ENCODE data around the gene FOXO6. TPM values are rescaled to one million over a fixed set of nuclear protein-coding genes. Genes with fewer than 3 reads are reported as not detected.

The FOXO6 gene
- total RNA-seq, 5 donors from 2014 or later (not counting 1 experiment from before 2014, with no cell fraction given): 0.13 to 0.70 (median 0.63) TPM; not detected in 2

DNA sequence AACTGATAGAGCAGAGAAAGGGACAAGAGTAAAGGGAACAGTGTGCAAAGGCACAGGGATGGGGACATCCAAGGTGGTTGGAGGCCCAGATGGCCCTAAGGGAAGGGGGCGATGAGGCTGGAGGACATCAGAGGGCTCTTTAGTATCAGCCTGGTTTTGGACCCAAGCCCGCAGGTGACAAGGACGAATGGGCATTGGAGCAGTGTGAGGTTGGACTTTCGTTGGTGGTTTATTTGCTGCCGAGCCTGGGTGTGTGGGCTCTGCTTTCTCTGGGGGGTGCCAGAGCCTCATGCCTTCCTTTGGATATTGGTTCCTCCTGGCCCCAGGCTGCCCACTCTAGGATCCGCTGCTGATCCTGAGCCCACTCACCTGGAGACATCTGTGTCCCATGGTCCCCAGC, 12.1 kb downstream of the FOXO6 start:
- DNase-seq: no peak
- Mint-ChIP-seq H3K27me3 (peaks cover 26 to 72% of the 10 kb centered on the region in 2 donors), H3K27ac (no peak overlapping the region), H3K9me3 (no peaks in the 10 kb centered on the region), H3K36me3 (no peaks in the 10 kb centered on the region), H3K4me3 (no peak overlapping the region), H3K4me1 (peaks cover 0 to 2% (median 0%) of the 10 kb centered on the region in 3 donors)
- H3K9me3 ChIP-seq: no peaks in the 10 kb centered on the region
- no peaks in the 10 kb centered on the region for H3K4me1 ChIP-seq (ENCODE audit: control insufficient read depth in 1 of 2, extremely low read depth in 1 of 2, insufficient read depth in 2 of 2, low read length in 2 of 2)
- H3K27ac ChIP-seq (ENCODE audit: low read length): no peak overlapping the region
- no peaks in the 10 kb centered on the region for H3K36me3 ChIP-seq (ENCODE audit: control insufficient read depth in 2 of 2, extremely low read depth in 1 of 2, insufficient read depth in 1 of 2, low read length in 1 of 2)
- H3K4me3 ChIP-seq (ENCODE audit: control insufficient read depth in 1 of 2, extremely low read depth in 1 of 2, low read length in 1 of 2): no peak overlapping the region
- H3K27me3 ChIP-seq (replicated peaks in 1 of 2; ENCODE audit: control insufficient read depth in 2 of 2, extremely low read depth in 1 of 2, insufficient read depth in 2 of 2, low read length in 1 of 2): peaks cover 0 to 80% of the 10 kb centered on the region in 2 experiments
- POLR2A ChIA-PET: no interaction called here
- CTCF ChIA-PET: no interaction called here
- 97% methylated on average over 4 of the region's 6 CpGs for WGBS (ENCODE audit: insufficient coverage)
- ATAC-seq (replicated peaks in 1 of 4): no peak

DNA sequence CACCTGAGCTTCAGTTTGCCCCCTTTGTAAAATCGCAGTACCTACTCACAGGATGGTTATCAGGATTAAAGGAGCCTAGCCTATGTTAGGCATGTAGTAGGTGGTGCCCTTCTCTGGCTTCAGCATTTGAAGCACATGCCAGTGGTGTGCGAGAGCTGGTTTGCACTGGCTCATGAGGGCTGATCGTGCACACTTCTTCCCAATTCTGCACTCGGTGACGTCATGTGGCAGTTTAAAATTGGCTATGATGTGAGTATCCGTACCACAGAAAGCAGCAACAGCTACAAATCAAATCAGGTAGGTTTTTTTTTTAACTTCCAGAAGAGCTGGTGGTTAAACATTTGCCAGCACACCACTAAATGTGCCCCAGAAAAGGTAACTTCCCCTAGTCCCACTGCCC, 13.5 kb downstream of the FOXO6 start:
- Histone ChIP-seq H3K4me3 (ENCODE audit: control insufficient read depth in 1 of 2, extremely low read depth in 1 of 2, low read length in 1 of 2) (no peak overlapping the region), H3K4me1 (ENCODE audit: control insufficient read depth in 1 of 2, extremely low read depth in 1 of 2, insufficient read depth in 2 of 2, low read length in 2 of 2) (no peaks in the 10 kb centered on the region), H3K27ac (ENCODE audit: low read length) (no peak overlapping the region), H3K36me3 (ENCODE audit: control insufficient read depth in 2 of 2, extremely low read depth in 1 of 2, insufficient read depth in 1 of 2, low read length in 1 of 2) (no peaks in the 10 kb centered on the region), H3K9me3 (no peaks in the 10 kb centered on the region), H3K27me3 (replicated peaks in 1 of 2; ENCODE audit: control insufficient read depth in 2 of 2, extremely low read depth in 1 of 2, insufficient read depth in 2 of 2, low read length in 1 of 2) (peaks cover 0 to 77% of the 10 kb centered on the region in 2 experiments)
- ChIA-PET POLR2A (no interaction called here), CTCF (no interaction called here)
- H3K36me3 Mint-ChIP-seq: no peaks in the 10 kb centered on the region
- H3K27ac Mint-ChIP-seq: no peak overlapping the region
- H3K27me3 Mint-ChIP-seq: peaks cover 33 to 73% of the 10 kb centered on the region in 2 donors
- no peaks in the 10 kb centered on the region for H3K4me1 Mint-ChIP-seq
- no peak overlapping the region for H3K4me3 Mint-ChIP-seq
- DNase-seq (no peak), ATAC-seq (replicated peaks in 1 of 4) (no peak)
- no peaks in the 10 kb centered on the region for H3K9me3 Mint-ChIP-seq
- 100% methylated on average over 2 of the region's 6 CpGs for WGBS (ENCODE audit: insufficient coverage)

DNA sequence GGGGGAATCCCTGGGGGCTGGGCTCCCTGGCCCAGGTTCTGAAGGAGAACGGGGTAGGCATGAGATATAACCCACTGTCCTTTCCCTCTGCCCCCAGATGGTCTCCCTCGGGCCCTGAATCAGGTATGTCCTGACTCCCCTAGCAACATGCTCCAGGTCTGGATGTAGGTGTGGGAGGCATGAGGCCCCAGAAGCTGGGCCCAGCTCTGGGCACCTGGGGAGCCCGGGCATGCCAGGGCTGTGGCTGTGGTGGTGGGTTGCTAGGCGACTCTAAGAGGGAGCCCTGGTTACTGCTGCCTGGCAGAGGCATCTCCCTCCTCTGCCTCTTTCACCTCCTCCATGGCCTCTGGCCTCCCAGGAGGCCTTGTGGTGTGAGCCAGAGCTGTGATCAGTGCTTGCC, 16.2 kb downstream of the FOXO6 start:
- Mint-ChIP-seq H3K36me3 (no peaks in the 10 kb centered on the region), H3K27ac (no peak overlapping the region), H3K4me1 (peaks cover 5 to 9% (median 8%) of the 10 kb centered on the region in 3 donors), H3K4me3 (no peak overlapping the region), H3K9me3 (no peaks in the 10 kb centered on the region), H3K27me3 (peaks cover 38 to 77% of the 10 kb centered on the region in 2 donors)
- H3K27ac ChIP-seq (ENCODE audit: low read length): no peak overlapping the region
- ChIA-PET CTCF (no interaction called here), POLR2A (no interaction called here)
- ATAC-seq (replicated peaks in 1 of 4) (no peak), DNase-seq (no peak)
- no peaks in the 10 kb centered on the region for H3K9me3 ChIP-seq
- H3K27me3 ChIP-seq (replicated peaks in 1 of 2; ENCODE audit: control insufficient read depth in 2 of 2, extremely low read depth in 1 of 2, insufficient read depth in 2 of 2, low read length in 1 of 2): peaks cover 0 to 76% of the 10 kb centered on the region in 2 experiments
- no peak overlapping the region for H3K4me3 ChIP-seq (ENCODE audit: control insufficient read depth in 1 of 2, extremely low read depth in 1 of 2, low read length in 1 of 2)
- WGBS (ENCODE audit: insufficient coverage): no CpG with 5 or more reads among the region's 4 CpGs
- H3K4me1 ChIP-seq (ENCODE audit: control insufficient read depth in 1 of 2, extremely low read depth in 1 of 2, insufficient read depth in 2 of 2, low read length in 2 of 2): peaks cover 0 to 10% of the 10 kb centered on the region in 2 experiments
- H3K36me3 ChIP-seq (ENCODE audit: control insufficient read depth in 2 of 2, extremely low read depth in 1 of 2, insufficient read depth in 1 of 2, low read length in 1 of 2): no peaks in the 10 kb centered on the region

DNA sequence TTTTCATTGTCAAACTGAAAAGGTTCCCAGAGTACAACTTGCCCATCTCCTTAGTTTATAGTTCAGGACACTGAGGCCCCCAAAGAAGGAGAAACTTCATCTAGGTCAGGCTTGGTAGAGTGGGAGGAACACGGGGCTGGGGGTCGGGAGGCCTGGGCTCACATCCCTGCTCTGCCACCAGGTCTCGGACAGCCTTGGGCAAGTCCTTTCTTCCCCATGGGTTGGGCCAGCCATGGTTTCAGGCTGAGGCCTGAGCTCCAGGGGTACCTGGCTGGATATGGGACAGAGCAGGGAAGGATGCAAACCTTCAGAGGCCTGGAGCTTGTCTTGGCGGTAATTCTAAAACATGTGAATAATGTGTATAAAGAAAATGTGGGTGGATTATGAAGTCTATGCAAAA, 17.0 kb downstream of the FOXO6 start:
- peaks cover 0 to 17% of the 10 kb centered on the region in 2 experiments for H3K4me1 ChIP-seq (ENCODE audit: control insufficient read depth in 1 of 2, extremely low read depth in 1 of 2, insufficient read depth in 2 of 2, low read length in 2 of 2)
- 90% methylated on average over 4 of the region's 4 CpGs for WGBS (ENCODE audit: insufficient coverage)
- Mint-ChIP-seq H3K4me3 (no peak overlapping the region), H3K4me1 (peaks cover 11 to 12% (median 11%) of the 10 kb centered on the region in 3 donors), H3K36me3 (no peaks in the 10 kb centered on the region), H3K9me3 (no peaks in the 10 kb centered on the region), H3K27me3 (peaks cover 40 to 73% of the 10 kb centered on the region in 2 donors), H3K27ac (no peak overlapping the region)
- H3K27me3 ChIP-seq (replicated peaks in 1 of 2; ENCODE audit: control insufficient read depth in 2 of 2, extremely low read depth in 1 of 2, insufficient read depth in 2 of 2, low read length in 1 of 2): peaks cover 0 to 77% of the 10 kb centered on the region in 2 experiments
- H3K27ac ChIP-seq (ENCODE audit: low read length): no peak overlapping the region
- H3K36me3 ChIP-seq (ENCODE audit: control insufficient read depth in 2 of 2, extremely low read depth in 1 of 2, insufficient read depth in 1 of 2, low read length in 1 of 2): no peaks in the 10 kb centered on the region
- CTCF ChIA-PET: no interaction called here
- no peak for DNase-seq
- POLR2A ChIA-PET: interaction anchor here in 1 of 2 donors (0.6 kb wide), 1 partner anchor 47 kb away, joined by 3 read pairs; no protein-coding TSS in a partner anchor
- H3K9me3 ChIP-seq: no peaks in the 10 kb centered on the region
- no peak overlapping the region for H3K4me3 ChIP-seq (ENCODE audit: control insufficient read depth in 1 of 2, extremely low read depth in 1 of 2, low read length in 1 of 2)
- no peak for ATAC-seq (replicated peaks in 1 of 4)

DNA sequence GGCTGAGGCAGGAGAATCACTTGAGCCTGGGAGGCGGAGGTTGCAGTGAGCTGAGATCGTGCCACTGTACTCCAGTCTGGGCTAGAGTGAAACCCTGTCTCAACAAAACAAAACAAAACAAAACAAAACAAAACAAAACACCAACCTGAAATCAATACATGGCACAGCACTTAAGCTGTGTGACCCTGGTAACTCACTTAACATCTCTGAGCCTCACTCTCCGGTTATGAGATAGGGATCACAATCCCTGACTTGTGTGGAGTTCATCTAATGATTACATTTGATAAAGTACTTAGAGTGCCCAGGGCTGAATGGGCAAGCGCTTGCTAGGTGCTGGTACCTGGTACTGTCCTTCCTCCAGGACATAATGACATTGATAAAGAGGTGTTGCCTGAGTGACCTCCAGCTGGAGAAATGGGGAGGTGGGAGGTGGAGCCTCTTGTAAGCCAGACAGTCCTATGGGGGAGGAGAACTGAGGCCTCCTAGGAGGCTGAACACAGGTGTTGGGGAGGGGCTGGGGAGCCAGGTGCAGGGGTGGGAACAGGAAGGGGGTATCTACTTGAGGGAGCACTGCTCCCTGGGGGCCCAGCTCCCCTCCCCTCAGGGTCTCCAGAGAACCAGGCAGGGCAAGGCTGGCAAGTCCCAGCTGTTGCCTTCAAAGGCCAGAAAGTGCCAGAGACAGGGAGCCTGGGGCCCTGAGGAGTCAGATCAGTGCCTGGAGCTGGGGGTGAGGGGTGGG, 17.9 kb downstream of the FOXO6 start:
- 94% methylated on average over 3 of the region's 4 CpGs for WGBS (ENCODE audit: insufficient coverage)
- H3K27me3 Mint-ChIP-seq: peaks cover 44 to 73% of the 10 kb centered on the region in 2 donors
- POLR2A ChIA-PET: no interaction called here
- H3K4me1 Mint-ChIP-seq: peaks cover 16 to 18% (median 17%) of the 10 kb centered on the region in 3 donors
- Histone ChIP-seq H3K4me3 (ENCODE audit: control insufficient read depth in 1 of 2, extremely low read depth in 1 of 2, low read length in 1 of 2) (no peak overlapping the region), H3K4me1 (ENCODE audit: control insufficient read depth in 1 of 2, extremely low read depth in 1 of 2, insufficient read depth in 2 of 2, low read length in 2 of 2) (peaks cover 0 to 22% of the 10 kb centered on the region in 2 experiments), H3K9me3 (no peaks in the 10 kb centered on the region), H3K27ac (ENCODE audit: low read length) (no peak overlapping the region), H3K36me3 (ENCODE audit: control insufficient read depth in 2 of 2, extremely low read depth in 1 of 2, insufficient read depth in 1 of 2, low read length in 1 of 2) (no peaks in the 10 kb centered on the region), H3K27me3 (replicated peaks in 1 of 2; ENCODE audit: control insufficient read depth in 2 of 2, extremely low read depth in 1 of 2, insufficient read depth in 2 of 2, low read length in 1 of 2) (peaks cover 5 to 76% of the 10 kb centered on the region in 2 experiments)
- no peak overlapping the region for H3K4me3 Mint-ChIP-seq
- ATAC-seq (replicated peaks in 1 of 4) (no peak), DNase-seq (no peak)
- H3K9me3 Mint-ChIP-seq: no peaks in the 10 kb centered on the region
- no peak overlapping the region for H3K27ac Mint-ChIP-seq
- CTCF ChIA-PET: interaction anchor here in 1 of 2 donors (0.5 kb wide), 1 partner anchor 1622 kb away, joined by 3 read pairs; no protein-coding TSS in a partner anchor
- H3K36me3 Mint-ChIP-seq: no peaks in the 10 kb centered on the region

DNA sequence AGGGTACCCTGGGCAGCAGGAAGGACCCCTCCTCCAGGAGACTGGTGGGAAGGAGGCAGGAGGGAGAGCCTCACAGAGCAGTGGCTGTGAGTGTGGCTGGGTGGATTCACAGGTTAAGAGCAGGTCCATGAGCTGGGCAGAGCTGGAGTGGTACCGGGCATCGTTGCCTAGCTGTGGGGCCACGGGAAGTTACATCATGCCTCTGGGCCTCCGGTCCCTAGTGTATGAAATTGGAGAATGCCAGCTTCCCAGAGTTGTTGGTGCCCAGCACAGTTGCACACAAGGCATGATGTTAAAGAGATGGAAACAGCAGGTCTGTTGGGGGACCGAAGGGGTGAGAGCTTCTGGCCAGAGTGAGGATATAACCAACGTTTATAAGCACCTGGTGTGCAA, 18.5 kb downstream of the FOXO6 start:
- DNase-seq (no peak), ATAC-seq (replicated peaks in 1 of 4) (no peak)
- Histone ChIP-seq H3K4me3 (ENCODE audit: control insufficient read depth in 1 of 2, extremely low read depth in 1 of 2, low read length in 1 of 2) (no peak overlapping the region), H3K27me3 (replicated peaks in 1 of 2; ENCODE audit: control insufficient read depth in 2 of 2, extremely low read depth in 1 of 2, insufficient read depth in 2 of 2, low read length in 1 of 2) (peaks cover 5 to 77% of the 10 kb centered on the region in 2 experiments), H3K36me3 (ENCODE audit: control insufficient read depth in 2 of 2, extremely low read depth in 1 of 2, insufficient read depth in 1 of 2, low read length in 1 of 2) (no peaks in the 10 kb centered on the region), H3K27ac (ENCODE audit: low read length) (no peak overlapping the region), H3K9me3 (no peaks in the 10 kb centered on the region), H3K4me1 (ENCODE audit: control insufficient read depth in 1 of 2, extremely low read depth in 1 of 2, insufficient read depth in 2 of 2, low read length in 2 of 2) (peaks cover 0 to 22% of the 10 kb centered on the region in 2 experiments)
- peak overlapping the region in 2 of 3 donors; percentile 53 to 75 for H3K4me3 Mint-ChIP-seq
- POLR2A ChIA-PET: no interaction called here
- H3K4me1 Mint-ChIP-seq: peaks cover 16 to 18% (median 17%) of the 10 kb centered on the region in 3 donors
- CTCF ChIA-PET: no interaction called here
- H3K36me3 Mint-ChIP-seq: no peaks in the 10 kb centered on the region
- H3K27me3 Mint-ChIP-seq: peaks cover 47 to 73% of the 10 kb centered on the region in 2 donors
- H3K9me3 Mint-ChIP-seq: no peaks in the 10 kb centered on the region
- no peak overlapping the region for H3K27ac Mint-ChIP-seq
- WGBS (ENCODE audit: insufficient coverage): 89% methylated on average over 5 of the region's 6 CpGs
